K562 (cell line): ENCODE results near the gene WDR90. TPM values are rescaled to one million over a fixed set of nuclear protein-coding genes. Genes with fewer than 3 reads are reported as not detected.

Experiments used
- ATAC-seq: fragments of 200-7000 bp; cut with Tn5 transposase; 3 replicates; pipeline ENCODE4 v1.9.1; 2020; ENCODE audit warnings: moderate library complexity
- BruUV-seq: library from RNA; stranded (reverse); fragments of 400-500 nt; replicated peaks from 2 replicates; lab custom pipeline; 2021; lab: Mats Ljungman, UMichigan
- CTCF ChIA-PET: fragments of 300-600 bp; formaldehyde crosslinking; extraction: SDS; loops from one replicate; lab custom pipeline; 2021; ENCODE audit warnings: low intra/inter-chr PET ratio; lab: Yijun Ruan, JAX
- POLR2A ChIA-PET: fragments of 300-600, 350-650 bp; sonication (Branson Sonifier 250); formaldehyde crosslinking; extraction: SDS; loops from one replicate; lab custom pipeline; 2021; ENCODE audit warnings: antibody characterized with exemption, inconsistent platforms; lab: Yijun Ruan, JAX
- DNase-seq, 4 experiments: peaks; one replicate each; pipeline versions ENCODE4 v3.0.0 to v3.0.0-alpha.2; 2011 to 2018; ENCODE audit warnings: low spot score in 3 of 4, mixed read lengths in 3 of 4; ENCODE audit errors: extremely low read depth in 1 of 4
- FAIRE-seq: peaks from 2 replicates; lab custom pipeline; 2011; peaks lifted over from hg19 to GRCh38; lab: Jason Lieb, UNC
- H2AFZ ChIP-seq: 2 replicates; pipeline ENCODE4 v1.6.0; 2011; ENCODE audit warnings: low read depth, low read length, control low read depth, inconsistent platforms
- H3K27ac ChIP-seq: fragments of 200-600 bp; 3 replicates; pipeline ENCODE4 v1.8.0; 2011; ENCODE audit warnings: low read depth, mild to moderate bottlenecking, control low read depth, inconsistent platforms, low read length, moderate library complexity, mixed read lengths; ENCODE audit errors: extremely low read depth
- H3K27me3 ChIP-seq, 2 experiments: fragments of 300-600 bp in 1 of 2; 2 replicates in 1 of 2; 3 replicates in 1 of 2; pipeline versions ENCODE4 v1.6.0 to v1.8.0; 2011; ENCODE audit warnings: inconsistent platforms in 2 of 2, low read length in 2 of 2, mild to moderate bottlenecking in 1 of 2, mixed read lengths in 1 of 2, moderate library complexity in 1 of 2; ENCODE audit not compliant: control insufficient read depth in 2 of 2, insufficient read depth in 2 of 2
- H3K36me3 ChIP-seq: fragments of 300-600 bp; 3 replicates; pipeline ENCODE4 v1.8.0; 2011; ENCODE audit warnings: mild to moderate bottlenecking, low read length, inconsistent platforms; ENCODE audit not compliant: control insufficient read depth, insufficient read depth
- H3K4me1 ChIP-seq, 2 experiments: fragments of 200-600 bp in 1 of 2; replicated peaks in 1 of 2; 2 replicates in 1 of 2; 3 replicates in 1 of 2; pipeline versions ENCODE4 v1.5.1 to v1.8.0; 2011; ENCODE audit warnings: inconsistent platforms in 2 of 2, low read length in 2 of 2, mild to moderate bottlenecking in 1 of 2, mixed read lengths in 1 of 2, moderate library complexity in 1 of 2; ENCODE audit not compliant: control insufficient read depth in 2 of 2, insufficient read depth in 2 of 2
- H3K4me2 ChIP-seq: 2 replicates; pipeline ENCODE4 v1.6.1; 2011; ENCODE audit warnings: low read length, control low read depth, inconsistent platforms, mixed read lengths; ENCODE audit not compliant: insufficient read depth
- H3K4me3 ChIP-seq: fragments of 200-600 bp; sonication (generic), shearing (Covaris generic); 2 replicates; pipeline ENCODE4 v1.5.1; 2016; ENCODE audit warnings: control low read depth, inconsistent platforms
- H3K79me2 ChIP-seq: fragments of 200-600 bp; 3 replicates; pipeline ENCODE4 v1.8.0; 2011; ENCODE audit warnings: low read length, inconsistent platforms; ENCODE audit not compliant: control insufficient read depth, insufficient read depth
- H3K9ac ChIP-seq, 2 experiments: 2 replicates each; pipeline versions ENCODE4 v1.6.0 to v1.6.1; 2011; ENCODE audit warnings: low read depth in 2 of 2, low read length in 2 of 2, control low read depth in 1 of 2, inconsistent platforms in 1 of 2, mild to moderate bottlenecking in 1 of 2, mixed read lengths in 1 of 2; ENCODE audit not compliant: insufficient read depth in 1 of 2
- H3K9me1 ChIP-seq: one replicate; pipeline ENCODE4 v1.6.0; 2011; ENCODE audit warnings: inconsistent platforms, mild to moderate bottlenecking, low read length, moderate library complexity; ENCODE audit not compliant: control insufficient read depth, insufficient read depth
- H3K9me3 ChIP-seq: replicated peaks from 2 replicates; pipeline ENCODE4 v1.5.1; 2011; ENCODE audit warnings: low read depth, low read length, inconsistent platforms; ENCODE audit not compliant: control insufficient read depth, insufficient read depth
- H4K20me1 ChIP-seq: replicated peaks from 2 replicates; pipeline ENCODE4 v1.6.1; 2011; ENCODE audit warnings: low read length, inconsistent platforms, mixed read lengths; ENCODE audit not compliant: control insufficient read depth, insufficient read depth
- NFIC ChIP-seq: fragments of 450-650 bp; IDR thresholded peaks from 2 replicates; pipeline ENCODE4 v1.6.1; 2017; ENCODE audit warnings: mild to moderate bottlenecking, inconsistent platforms
- NRF1 ChIP-seq, 2 experiments: fragments of 450-650 bp; IDR thresholded peaks in 1 of 2; conservative IDR thresholded peaks in 1 of 2; 2 replicates each; pipeline ENCODE4 v1.6.1; 2014; ENCODE audit warnings: mild to moderate bottlenecking in 2 of 2
- WGBS: fragments of 100-300 bp; shearing (Covaris generic); methylation state at CpG from one replicate; pipeline ENCODE4 v1.1.6; 2016; ENCODE audit warnings: low coverage, mixed read lengths; ENCODE audit not compliant: insufficient coverage; ENCODE audit errors: missing lambda C conversion rate; 5-methylcytosine and 5-hydroxymethylcytosine counted together
- in situ Hi-C: fragments of 300-500 bp; cut with MboI; formaldehyde crosslinking; loops from 4 replicates; pipeline ENCODE4 v1.15.0; 2018; ENCODE audit warnings: inconsistent platforms, mixed read lengths
- intact Hi-C: fragments of 100-400 bp; cut with micrococcal nuclease; formaldehyde crosslinking; loops from 2 replicates; pipeline ENCODE4 v1.14.2; 2022
- polyA plus RNA-seq, 8 experiments: library from polyadenylated mRNA; depleted of rRNA in 4 of 8; stranded (reverse) in 5 of 8; unstranded in 3 of 8; fragments of >200 nt; fragmentation: Nextera tagmentation in 2 of 8; fragmentation: Illumina TruSeq in 1 of 8; extraction: Ambion mirVana in 2 of 8; extraction: Trizol in 1 of 8; gene quantifications; 2 replicates each; pipeline versions ENCODE4 v1.2.1 to v1.2.3, GENCODE V29; 2011 to 2014; ENCODE audit warnings: inconsistent platforms in 1 of 8, missing spikeins in 1 of 8
- total RNA-seq, 7 experiments: library from RNA; depleted of rRNA in 6 of 7; stranded (reverse); fragments of >200 nt in 6 of 7; fragmentation: Illumina TruSeq in 2 of 7; extraction: Trizol in 2 of 7; gene quantifications; 2 replicates each; pipeline versions ENCODE4 v1.2.1 to v1.2.3, GENCODE V29; 2011 to 2021; ENCODE audit warnings: low replicate concordance in 1 of 7

WDR90 gene
- total and polyA plus RNA-seq, 9 of the 15 experiments (the other 6 are each of a cell fraction or from before 2014, with no cell fraction given): 0.44 to 12.6 (median 3.3) TPM

GRCh38 chr16:678209-678857 lies 29.2 kb downstream of the WDR90 start:
- H3K79me2 ChIP-seq: peaks cover 37% of the 10 kb centered on the region
- 0 out of 2 replicates have a peak overlapping the region, but pooled peaks have one; percentile 64 for H3K4me3 ChIP-seq
- POLR2A ChIA-PET: interaction anchor here (0.6 to 1.5 kb wide), 5 partner anchors 10 to 401 kb away, joined by 3 read pairs; no protein-coding TSS in a partner anchor
- WGBS: 72% methylated on average over 20 of the region's 21 CpGs
- H3K9me1 ChIP-seq: peaks cover 11% of the 10 kb centered on the region
- DNase-seq (no peak), FAIRE-seq (no peak), ATAC-seq (no peak)
- in situ Hi-C loops (loop anchor here (10.0 kb wide), 1 partner anchor 284 kb away; the partner anchor contains the start of gene NME4), intact Hi-C loops (loop anchor here (5.0 kb wide), 1 partner anchor 41 kb away; the partner anchor contains the start of gene METTL26)
- BruUV-seq: no TSS peak
- no peak overlapping the region for H2AFZ ChIP-seq
- CTCF ChIA-PET: no interaction called here
- no peak for TF ChIP-seq NRF1 (conservative IDR thresholded peaks at IDR 0.05 in 1 of 2, IDR thresholded peaks at IDR 0.05 in 1 of 2)
- 0 out of 2 replicates have a peak, but pooled peaks have one; percentile 9 for TF ChIP-seq NFIC
- H3K4me2 ChIP-seq: peak overlapping the region; percentile 98; the same call in 1 of the 2 replicates
- H4K20me1 ChIP-seq: peaks cover 20% of the 10 kb centered on the region
- no peaks in the 10 kb centered on the region for H3K27me3 ChIP-seq
- H3K27ac ChIP-seq: peak overlapping the region; percentile 82; the same call in 1 of the 3 replicates
- peak overlapping the region; percentile 84 to 93; a peak in 3 of 4 replicates for H3K9ac ChIP-seq
- H3K36me3 ChIP-seq: peaks cover 43% of the 10 kb centered on the region
- no peaks in the 10 kb centered on the region for H3K9me3 ChIP-seq
- peaks cover 43 to 98% of the 10 kb centered on the region in 2 experiments for H3K4me1 ChIP-seq
